Esophagus (tissue), 2 donors: ENCODE measurements around the gene ANKH. TPM values are rescaled to one million over a fixed set of nuclear protein-coding genes. Genes with fewer than 3 reads are reported as not detected.

Experiments used
- H3K27ac ChIP-seq, 2 donors: one replicate each; pipeline ENCODE4 v1.5.1; 2013; ENCODE audit warnings: low read depth in 2 of 2, mild to moderate bottlenecking in 2 of 2, inconsistent platforms in 1 of 2, low read length in 1 of 2, moderate library complexity in 1 of 2
- H3K27me3 ChIP-seq, 2 donors: one replicate each; pipeline ENCODE4 v1.6.1; 2013; ENCODE audit warnings: low read length in 2 of 2, control low read depth in 1 of 2, mild to moderate bottlenecking in 1 of 2; ENCODE audit not compliant: insufficient read depth in 2 of 2, control insufficient read depth in 1 of 2
- H3K36me3 ChIP-seq, 2 donors: one replicate each; pipeline ENCODE4 v1.6.1; 2013; ENCODE audit warnings: low read length in 1 of 2; ENCODE audit not compliant: control insufficient read depth in 2 of 2, insufficient read depth in 2 of 2
- H3K4me1 ChIP-seq, 2 donors: one replicate each; pipeline ENCODE4 v1.6.1; 2013; ENCODE audit warnings: low read length in 1 of 2; ENCODE audit not compliant: control insufficient read depth in 2 of 2, insufficient read depth in 2 of 2
- H3K4me3 ChIP-seq, 2 donors: one replicate each; pipeline ENCODE4 v1.5.1; 2013; ENCODE audit warnings: low read length in 2 of 2, mild to moderate bottlenecking in 2 of 2, low read depth in 1 of 2, moderate library complexity in 1 of 2
- H3K9me3 ChIP-seq, 2 donors: one replicate each; pipeline ENCODE4 v1.6.1; 2013; ENCODE audit warnings: mild to moderate bottlenecking in 2 of 2, low read depth in 1 of 2, low read length in 1 of 2, moderate library complexity in 1 of 2; ENCODE audit not compliant: control insufficient read depth in 2 of 2, insufficient read depth in 1 of 2
- whole genome bisulfite sequencing, 2 donors: extraction: QIAGEN DNeasy Blood & Tissue Kit; methylation state at CpG; one replicate each; pipeline ENCODE4 v1.1.7; 2013; 5-methylcytosine and 5-hydroxymethylcytosine counted together
- polyA plus RNA-seq, 2 donors: library from polyadenylated mRNA; stranded (reverse); fragments of 200-250 nt; gene quantifications; one replicate each; pipeline ENCODE4 v1.2.3, GENCODE V29; 2013
- donor health status: healthy with polysubstance abuse.
- donor health status: Bipolar disorder and iron deficiency.

Gene ANKH
- polyA plus RNA-seq, 2 donors, result 5.6 to 12.7 TPM

- H3K9me3 ChIP-seq, result no peaks in the 10 kb centered on the region
- H3K4me3 ChIP-seq, result no peak overlapping the region
- H3K4me1 ChIP-seq, result peaks cover 3 to 23% of the 10 kb centered on the region in 2 donors
- H3K36me3 ChIP-seq, result peaks cover 0 to 3% of the 10 kb centered on the region in 2 donors
- no peak overlapping the region for H3K27ac ChIP-seq
- whole genome bisulfite sequencing, 2 donors, result 61 to 69% methylated on average over 4 of the region's 4 CpGs
- H3K27me3 ChIP-seq, result no peaks in the 10 kb centered on the region
Observed at GRCh38 chr5:14672082-14672481, 199.5 kb downstream of the ANKH start.

GRCh38 chr5:14671414-14671813 is 200.2 kb downstream of the ANKH start:
- H3K27ac ChIP-seq, result no peak overlapping the region
- H3K27me3 ChIP-seq, result no peaks in the 10 kb centered on the region
- peaks cover 0 to 3% of the 10 kb centered on the region in 2 donors for H3K36me3 ChIP-seq
- 28 to 31% methylated on average over 2 of the region's 2 CpGs for WGBS, 2 donors
- H3K4me3 ChIP-seq, result no peak overlapping the region
- no peaks in the 10 kb centered on the region for H3K9me3 ChIP-seq
- H3K4me1 ChIP-seq, result peaks cover 3 to 22% of the 10 kb centered on the region in 2 donors

- H3K4me1 ChIP-seq, result peaks cover 8 to 18% of the 10 kb centered on the region in 2 donors
- 46 to 52% methylated on average over 1 of the region's 1 CpG for WGBS, 2 donors
Observed at GRCh38 chr5:14669975-14670374, 201.6 kb downstream of the ANKH start.

GRCh38 chr5:14669415-14669814 is 202.2 kb downstream of the ANKH start:
- H3K36me3 ChIP-seq, result peaks cover 0 to 3% of the 10 kb centered on the region in 2 donors
- no peak overlapping the region for H3K4me3 ChIP-seq
- no peaks in the 10 kb centered on the region for H3K9me3 ChIP-seq
- H3K27me3 ChIP-seq, result no peaks in the 10 kb centered on the region
- H3K4me1 ChIP-seq, result peaks cover 8 to 18% of the 10 kb centered on the region in 2 donors
- 83 to 88% methylated on average over 5 of the region's 5 CpGs for WGBS, 2 donors
- H3K27ac ChIP-seq, result no peak overlapping the region

More at GRCh38 chr5:14669975-14670374, 201.6 kb downstream of the ANKH start:
- no peaks in the 10 kb centered on the region for H3K9me3 ChIP-seq
- H3K4me3 ChIP-seq, result no peak overlapping the region
- H3K27ac ChIP-seq, result no peak overlapping the region
- H3K36me3 ChIP-seq, result peaks cover 0 to 3% of the 10 kb centered on the region in 2 donors
- no peaks in the 10 kb centered on the region for H3K27me3 ChIP-seq

- 73 to 76% methylated on average over 5 of the region's 5 CpGs for WGBS, 2 donors
- H3K4me1 ChIP-seq, result peaks cover 8 to 14% of the 10 kb centered on the region in 2 donors
- H3K27ac ChIP-seq, result no peak overlapping the region
Observed at GRCh38 chr5:14668181-14668591, 203.4 kb downstream of the ANKH start.

GRCh38 chr5:14667770-14668169 is 203.8 kb downstream of the ANKH start:
- Histone ChIP-seq H3K9me3 (no peaks in the 10 kb centered on the region), H3K4me1 (peaks cover 8 to 14% of the 10 kb centered on the region in 2 donors), H3K36me3 (peaks cover 0 to 3% of the 10 kb centered on the region in 2 donors), H3K27me3 (no peaks in the 10 kb centered on the region), H3K27ac (no peak overlapping the region), H3K4me3 (no peak overlapping the region)
- 65 to 83% methylated on average over 1 of the region's 1 CpG for WGBS, 2 donors

More at GRCh38 chr5:14668181-14668591, 203.4 kb downstream of the ANKH start:
- Histone ChIP-seq H3K4me3 (no peak overlapping the region), H3K36me3 (peaks cover 0 to 3% of the 10 kb centered on the region in 2 donors), H3K9me3 (no peaks in the 10 kb centered on the region), H3K27me3 (no peaks in the 10 kb centered on the region)

- H3K4me1 ChIP-seq, result peaks cover 4 to 14% of the 10 kb centered on the region in 2 donors
- no peak overlapping the region for H3K27ac ChIP-seq
- H3K36me3 ChIP-seq, result peaks cover 2 to 3% of the 10 kb centered on the region in 2 donors
- 82% methylated on average over 8 of the region's 8 CpGs for WGBS, 2 donors
- no peaks in the 10 kb centered on the region for H3K27me3 ChIP-seq
- no peaks in the 10 kb centered on the region for H3K9me3 ChIP-seq
- H3K4me3 ChIP-seq, result no peak overlapping the region
Observed at GRCh38 chr5:14667290-14667689, 204.3 kb downstream of the ANKH start.

- WGBS, 2 donors, result 32 to 38% methylated on average over 2 of the region's 2 CpGs
- H3K9me3 ChIP-seq, result no peaks in the 10 kb centered on the region
- no peaks in the 10 kb centered on the region for H3K27me3 ChIP-seq
- H3K4me3 ChIP-seq, result no peak overlapping the region
- H3K36me3 ChIP-seq, result peaks cover 3% of the 10 kb centered on the region in 2 donors
- peaks cover 4 to 11% of the 10 kb centered on the region in 2 donors for H3K4me1 ChIP-seq
- no peak overlapping the region for H3K27ac ChIP-seq
Observed at GRCh38 chr5:14666357-14666756, 205.2 kb downstream of the ANKH start.

- H3K9me3 ChIP-seq, result no peaks in the 10 kb centered on the region
- H3K27me3 ChIP-seq, result no peaks in the 10 kb centered on the region
- 16 to 17% methylated on average over 7 of the region's 7 CpGs for WGBS, 2 donors
- H3K4me3 ChIP-seq, result peak overlapping the region in 1 of 2 donors; percentile 79
- H3K36me3 ChIP-seq, result peaks cover 3% of the 10 kb centered on the region in 2 donors
- H3K4me1 ChIP-seq, result peaks cover 4 to 11% of the 10 kb centered on the region in 2 donors
- peak overlapping the region in 1 of 2 donors; percentile 62 for H3K27ac ChIP-seq
Observed at GRCh38 chr5:14665949-14666348, 205.6 kb downstream of the ANKH start.

GRCh38 chr5:14665101-14665822 is 206.3 kb downstream of the ANKH start:
- Histone ChIP-seq H3K4me3 (peak overlapping the region; percentile 79 to 89), H3K4me1 (peaks cover 4 to 13% of the 10 kb centered on the region in 2 donors), H3K36me3 (peaks cover 3% of the 10 kb centered on the region in 2 donors), H3K27ac (peak overlapping the region; percentile 97 to 99), H3K27me3 (no peaks in the 10 kb centered on the region), H3K9me3 (no peaks in the 10 kb centered on the region)
- 1 to 3% methylated on average over 21 of the region's 21 CpGs for WGBS, 2 donors
